ENCODE measurements around the gene PEPD.

DNA sequence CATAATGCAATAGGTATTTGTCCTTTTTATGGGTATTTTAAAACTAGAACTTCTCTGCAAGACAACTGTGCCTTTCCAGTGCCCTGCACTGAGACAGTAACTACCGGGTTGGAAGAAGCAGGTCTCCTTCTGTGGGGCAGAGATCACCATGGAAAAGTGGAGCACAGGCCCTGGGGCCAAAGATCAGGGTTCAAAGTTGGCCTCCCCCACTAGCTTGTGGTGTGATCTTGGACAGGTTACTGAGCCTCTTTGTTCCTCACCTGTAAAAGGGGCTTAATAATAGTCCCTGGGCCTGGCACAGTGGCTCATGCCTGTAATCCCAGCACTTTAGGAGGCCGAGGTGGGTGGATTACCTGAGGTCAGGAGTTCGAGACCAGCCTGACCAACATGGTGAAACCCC is 79.8 kb downstream of the PEPD start:
- TF ChIP-seq, protein P1, sequence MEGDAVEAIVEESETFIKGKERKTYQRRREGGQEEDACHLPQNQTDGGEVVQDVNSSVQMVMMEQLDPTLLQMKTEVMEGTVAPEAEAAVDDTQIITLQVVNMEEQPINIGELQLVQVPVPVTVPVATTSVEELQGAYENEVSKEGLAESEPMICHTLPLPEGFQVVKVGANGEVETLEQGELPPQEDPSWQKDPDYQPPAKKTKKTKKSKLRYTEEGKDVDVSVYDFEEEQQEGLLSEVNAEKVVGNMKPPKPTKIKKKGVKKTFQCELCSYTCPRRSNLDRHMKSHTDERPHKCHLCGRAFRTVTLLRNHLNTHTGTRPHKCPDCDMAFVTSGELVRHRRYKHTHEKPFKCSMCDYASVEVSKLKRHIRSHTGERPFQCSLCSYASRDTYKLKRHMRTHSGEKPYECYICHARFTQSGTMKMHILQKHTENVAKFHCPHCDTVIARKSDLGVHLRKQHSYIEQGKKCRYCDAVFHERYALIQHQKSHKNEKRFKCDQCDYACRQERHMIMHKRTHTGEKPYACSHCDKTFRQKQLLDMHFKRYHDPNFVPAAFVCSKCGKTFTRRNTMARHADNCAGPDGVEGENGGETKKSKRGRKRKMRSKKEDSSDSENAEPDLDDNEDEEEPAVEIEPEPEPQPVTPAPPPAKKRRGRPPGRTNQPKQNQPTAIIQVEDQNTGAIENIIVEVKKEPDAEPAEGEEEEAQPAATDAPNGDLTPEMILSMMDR (IDR thresholded peaks at IDR 0.05), result no peak
- TF ChIP-seq POLR2A (IDR thresholded peaks at IDR 0.05), result no peak

Data from esophagus squamous epithelium (tissue), 4 donors.